ENCODE data around the gene TIMP2. TPM values are rescaled to one million over a fixed set of nuclear protein-coding genes. Genes with fewer than 3 reads are reported as not detected.

Gene TIMP2
- total and polyA plus RNA-seq, 2 of the 13 experiments (the other 11 are each of a cell fraction or from before 2014, with no cell fraction given) = 3.8 to 8.5 TPM

DNA sequence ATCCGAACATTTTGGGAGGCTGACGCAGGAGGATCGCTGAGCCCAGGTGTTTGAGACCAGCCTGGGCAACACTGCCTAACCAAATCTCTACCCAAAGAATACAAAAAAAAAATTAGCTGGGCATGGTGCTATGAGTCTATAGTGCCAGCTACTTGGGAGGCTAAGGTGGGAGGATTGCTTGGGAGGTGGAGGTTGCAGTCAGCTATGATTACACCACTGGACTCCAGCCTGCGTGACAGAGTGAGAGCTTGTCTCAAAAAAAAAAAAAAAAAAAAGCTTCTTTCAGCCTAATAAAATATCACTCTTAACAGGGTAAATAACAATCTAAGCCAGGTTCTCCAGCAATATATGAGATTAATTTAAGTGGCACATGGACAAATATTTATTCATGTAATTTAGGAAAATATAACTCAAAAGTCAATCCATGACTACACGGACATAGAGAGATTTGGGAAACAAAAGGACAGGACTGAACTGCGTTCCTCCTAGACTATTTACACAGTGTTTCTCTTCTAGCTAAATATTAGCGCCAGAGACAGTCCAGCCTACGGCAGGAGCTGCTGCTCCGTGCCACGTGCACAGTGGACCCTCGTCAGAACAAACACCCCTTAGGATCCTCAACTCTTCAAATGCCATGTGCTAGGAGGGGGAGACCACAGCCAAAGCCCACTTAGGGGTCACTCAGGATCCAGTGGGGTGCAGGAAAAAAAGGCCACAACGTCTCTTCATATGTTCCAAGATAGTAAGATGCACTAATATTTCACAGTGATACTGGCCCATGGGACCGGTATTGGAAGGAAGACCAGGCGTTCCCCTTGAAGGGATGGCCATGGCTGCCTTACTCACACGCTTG lies 93.3 kb downstream of the TIMP2 start (continued):
- 0 out of 2 replicates have a peak, but pooled peaks have one; percentile 47 for TF ChIP-seq TGIF2 (CRISPR knock-in tag; IDR thresholded peaks at IDR 0.05)
- 0 out of 2 replicates have a peak, but pooled peaks have one; percentile 18 for TF ChIP-seq NR2C2 (CRISPR knock-in tag; IDR thresholded peaks at IDR 0.05; ENCODE audit: borderline replicate concordance)
- TF ChIP-seq ZSCAN29 (CRISPR knock-in tag; conservative IDR thresholded peaks at IDR 0.05) = peak; percentile 53; the same call in 1 of the 2 replicates
- TF ChIP-seq, protein P1, sequence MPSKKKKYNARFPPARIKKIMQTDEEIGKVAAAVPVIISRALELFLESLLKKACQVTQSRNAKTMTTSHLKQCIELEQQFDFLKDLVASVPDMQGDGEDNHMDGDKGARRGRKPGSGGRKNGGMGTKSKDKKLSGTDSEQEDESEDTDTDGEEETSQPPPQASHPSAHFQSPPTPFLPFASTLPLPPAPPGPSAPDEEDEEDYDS (CRISPR knock-in tag; IDR thresholded peaks at IDR 0.05) = no peak
- peak; percentile 90 for TF ChIP-seq ZBTB7B (CRISPR knock-in tag; IDR thresholded peaks at IDR 0.05)
- TF ChIP-seq, protein P2, sequence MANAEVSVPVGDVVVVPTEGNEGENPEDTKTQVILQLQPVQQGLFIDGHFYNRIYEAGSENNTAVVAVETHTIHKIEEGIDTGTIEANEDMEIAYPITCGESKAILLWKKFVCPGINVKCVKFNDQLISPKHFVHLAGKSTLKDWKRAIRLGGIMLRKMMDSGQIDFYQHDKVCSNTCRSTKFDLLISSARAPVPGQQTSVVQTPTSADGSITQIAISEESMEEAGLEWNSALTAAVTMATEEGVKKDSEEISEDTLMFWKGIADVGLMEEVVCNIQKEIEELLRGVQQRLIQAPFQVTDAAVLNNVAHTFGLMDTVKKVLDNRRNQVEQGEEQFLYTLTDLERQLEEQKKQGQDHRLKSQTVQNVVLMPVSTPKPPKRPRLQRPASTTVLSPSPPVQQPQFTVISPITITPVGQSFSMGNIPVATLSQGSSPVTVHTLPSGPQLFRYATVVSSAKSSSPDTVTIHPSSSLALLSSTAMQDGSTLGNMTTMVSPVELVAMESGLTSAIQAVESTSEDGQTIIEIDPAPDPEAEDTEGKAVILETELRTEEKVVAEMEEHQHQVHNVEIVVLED (CRISPR knock-in tag; IDR thresholded peaks at IDR 0.05; ENCODE audit: borderline replicate concordance) = peak; percentile 72; the same call in 1 of the 2 replicates
- TF ChIP-seq SOX6 (IDR thresholded peaks at IDR 0.05) = no peak
- peak; percentile 89 for TF ChIP-seq SOX6 (CRISPR knock-in tag; IDR thresholded peaks at IDR 0.05)
- peak; percentile 80 for TF ChIP-seq TEAD3 (CRISPR knock-in tag; optimal IDR thresholded peaks at IDR 0.05; ENCODE audit: borderline replicate concordance)
- TF ChIP-seq, protein P3, sequence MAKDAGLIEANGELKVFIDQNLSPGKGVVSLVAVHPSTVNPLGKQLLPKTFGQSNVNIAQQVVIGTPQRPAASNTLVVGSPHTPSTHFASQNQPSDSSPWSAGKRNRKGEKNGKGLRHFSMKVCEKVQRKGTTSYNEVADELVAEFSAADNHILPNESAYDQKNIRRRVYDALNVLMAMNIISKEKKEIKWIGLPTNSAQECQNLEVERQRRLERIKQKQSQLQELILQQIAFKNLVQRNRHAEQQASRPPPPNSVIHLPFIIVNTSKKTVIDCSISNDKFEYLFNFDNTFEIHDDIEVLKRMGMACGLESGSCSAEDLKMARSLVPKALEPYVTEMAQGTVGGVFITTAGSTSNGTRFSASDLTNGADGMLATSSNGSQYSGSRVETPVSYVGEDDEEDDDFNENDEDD (CRISPR knock-in tag; IDR thresholded peaks at IDR 0.05; ENCODE audit: borderline replicate concordance) = peak; percentile 95; the same call in 1 of the 2 replicates
- TF ChIP-seq, protein P4, sequence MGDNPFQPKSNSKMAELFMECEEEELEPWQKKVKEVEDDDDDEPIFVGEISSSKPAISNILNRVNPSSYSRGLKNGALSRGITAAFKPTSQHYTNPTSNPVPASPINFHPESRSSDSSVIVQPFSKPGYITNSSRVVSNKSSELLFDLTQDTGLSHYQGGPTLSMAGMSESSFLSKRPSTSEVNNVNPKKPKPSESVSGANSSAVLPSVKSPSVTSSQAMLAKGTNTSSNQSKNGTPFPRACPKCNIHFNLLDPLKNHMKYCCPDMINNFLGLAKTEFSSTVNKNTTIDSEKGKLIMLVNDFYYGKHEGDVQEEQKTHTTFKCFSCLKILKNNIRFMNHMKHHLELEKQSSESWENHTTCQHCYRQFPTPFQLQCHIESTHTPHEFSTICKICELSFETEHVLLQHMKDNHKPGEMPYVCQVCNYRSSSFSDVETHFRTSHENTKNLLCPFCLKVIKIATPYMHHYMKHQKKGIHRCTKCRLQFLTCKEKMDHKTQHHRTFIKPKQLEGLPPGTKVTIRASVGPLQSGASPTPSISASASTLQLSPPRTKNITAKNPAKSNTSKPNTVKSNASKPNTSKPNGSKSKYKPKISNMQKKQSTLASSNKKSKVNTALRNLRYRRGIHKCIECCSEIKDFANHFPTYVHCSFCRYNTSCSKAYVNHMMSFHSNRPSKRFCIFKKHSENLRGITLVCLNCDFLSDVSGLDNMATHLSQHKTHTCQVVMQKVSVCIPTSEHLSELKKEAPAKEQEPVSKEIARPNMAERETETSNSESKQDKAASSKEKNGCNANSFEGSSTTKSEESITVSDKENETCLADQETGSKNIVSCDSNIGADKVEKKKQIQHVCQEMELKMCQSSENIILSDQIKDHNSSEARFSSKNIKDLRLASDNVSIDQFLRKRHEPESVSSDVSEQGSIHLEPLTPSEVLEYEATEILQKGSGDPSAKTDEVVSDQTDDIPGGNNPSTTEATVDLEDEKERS (CRISPR knock-in tag; IDR thresholded peaks at IDR 0.05) = peak; percentile 64; the same call in 1 of the 2 replicates
- TF ChIP-seq, protein P5, sequence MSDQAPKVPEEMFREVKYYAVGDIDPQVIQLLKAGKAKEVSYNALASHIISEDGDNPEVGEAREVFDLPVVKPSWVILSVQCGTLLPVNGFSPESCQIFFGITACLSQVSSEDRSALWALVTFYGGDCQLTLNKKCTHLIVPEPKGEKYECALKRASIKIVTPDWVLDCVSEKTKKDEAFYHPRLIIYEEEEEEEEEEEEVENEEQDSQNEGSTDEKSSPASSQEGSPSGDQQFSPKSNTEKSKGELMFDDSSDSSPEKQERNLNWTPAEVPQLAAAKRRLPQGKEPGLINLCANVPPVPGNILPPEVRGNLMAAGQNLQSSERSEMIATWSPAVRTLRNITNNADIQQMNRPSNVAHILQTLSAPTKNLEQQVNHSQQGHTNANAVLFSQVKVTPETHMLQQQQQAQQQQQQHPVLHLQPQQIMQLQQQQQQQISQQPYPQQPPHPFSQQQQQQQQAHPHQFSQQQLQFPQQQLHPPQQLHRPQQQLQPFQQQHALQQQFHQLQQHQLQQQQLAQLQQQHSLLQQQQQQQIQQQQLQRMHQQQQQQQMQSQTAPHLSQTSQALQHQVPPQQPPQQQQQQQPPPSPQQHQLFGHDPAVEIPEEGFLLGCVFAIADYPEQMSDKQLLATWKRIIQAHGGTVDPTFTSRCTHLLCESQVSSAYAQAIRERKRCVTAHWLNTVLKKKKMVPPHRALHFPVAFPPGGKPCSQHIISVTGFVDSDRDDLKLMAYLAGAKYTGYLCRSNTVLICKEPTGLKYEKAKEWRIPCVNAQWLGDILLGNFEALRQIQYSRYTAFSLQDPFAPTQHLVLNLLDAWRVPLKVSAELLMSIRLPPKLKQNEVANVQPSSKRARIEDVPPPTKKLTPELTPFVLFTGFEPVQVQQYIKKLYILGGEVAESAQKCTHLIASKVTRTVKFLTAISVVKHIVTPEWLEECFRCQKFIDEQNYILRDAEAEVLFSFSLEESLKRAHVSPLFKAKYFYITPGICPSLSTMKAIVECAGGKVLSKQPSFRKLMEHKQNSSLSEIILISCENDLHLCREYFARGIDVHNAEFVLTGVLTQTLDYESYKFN (CRISPR knock-in tag; conservative IDR thresholded peaks at IDR 0.05) = peak; percentile 82
- TF ChIP-seq, protein P6, sequence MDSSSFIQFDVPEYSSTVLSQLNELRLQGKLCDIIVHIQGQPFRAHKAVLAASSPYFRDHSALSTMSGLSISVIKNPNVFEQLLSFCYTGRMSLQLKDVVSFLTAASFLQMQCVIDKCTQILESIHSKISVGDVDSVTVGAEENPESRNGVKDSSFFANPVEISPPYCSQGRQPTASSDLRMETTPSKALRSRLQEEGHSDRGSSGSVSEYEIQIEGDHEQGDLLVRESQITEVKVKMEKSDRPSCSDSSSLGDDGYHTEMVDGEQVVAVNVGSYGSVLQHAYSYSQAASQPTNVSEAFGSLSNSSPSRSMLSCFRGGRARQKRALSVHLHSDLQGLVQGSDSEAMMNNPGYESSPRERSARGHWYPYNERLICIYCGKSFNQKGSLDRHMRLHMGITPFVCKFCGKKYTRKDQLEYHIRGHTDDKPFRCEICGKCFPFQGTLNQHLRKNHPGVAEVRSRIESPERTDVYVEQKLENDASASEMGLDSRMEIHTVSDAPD (CRISPR knock-in tag; IDR thresholded peaks at IDR 0.05) = no peak
- TF ChIP-seq ZNF652 (CRISPR knock-in tag; IDR thresholded peaks at IDR 0.05; ENCODE audit: borderline replicate concordance, low read depth) = peak; percentile 86
- no peak for TF ChIP-seq SOX13 (IDR thresholded peaks at IDR 0.05)
- TF ChIP-seq SOX13 (CRISPR knock-in tag; conservative IDR thresholded peaks at IDR 0.05 in 1 of 2, IDR thresholded peaks at IDR 0.05 in 1 of 2) = peak; percentile 37 to 70; a peak in 2 of 4 replicates
